ENCODE data around the gene WBP2.
"Not testable (repeated sequence)": the region's sequence is repeated elsewhere in the genome, so short reads cannot be mapped to it uniquely, and the experiment has no call there.

The WBP2 gene

DNA sequence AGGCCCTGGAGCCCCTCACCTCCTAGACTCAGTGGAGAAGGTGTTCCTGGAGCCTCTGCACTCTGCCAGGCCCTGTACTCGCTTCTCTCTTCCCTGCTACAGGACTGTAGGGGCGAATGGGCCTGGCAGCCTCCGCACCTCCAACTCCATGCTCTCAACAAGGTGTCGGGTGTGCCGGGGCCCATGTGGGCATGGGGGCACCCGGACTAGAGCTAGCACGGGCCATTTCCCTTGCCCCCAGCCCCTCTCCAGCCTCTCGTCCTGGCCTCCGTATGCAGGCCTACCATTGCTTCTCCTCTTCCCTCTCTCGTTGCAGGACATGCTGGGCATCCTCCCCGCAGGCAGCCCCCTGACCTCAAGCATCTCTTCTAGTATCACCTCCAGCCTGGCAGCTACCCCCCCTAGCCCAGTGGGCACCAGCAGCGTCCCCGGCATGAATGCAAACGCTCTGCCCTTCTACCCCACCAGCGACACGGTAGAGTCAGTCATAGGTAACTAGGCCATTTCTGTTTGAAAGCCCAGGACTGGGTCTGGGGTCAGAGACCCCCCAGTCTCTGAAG lies 36.7 kb downstream of the WBP2 start:
- no peak for DNase-seq

GRCh38 chr17:75817571-75817970 lies 37.6 kb downstream of the WBP2 start:
- DNase-seq: no peak

GRCh38 chr17:75816693-75817092 lies 38.4 kb downstream of the WBP2 start:
- DNase-seq: no peak

DNA sequence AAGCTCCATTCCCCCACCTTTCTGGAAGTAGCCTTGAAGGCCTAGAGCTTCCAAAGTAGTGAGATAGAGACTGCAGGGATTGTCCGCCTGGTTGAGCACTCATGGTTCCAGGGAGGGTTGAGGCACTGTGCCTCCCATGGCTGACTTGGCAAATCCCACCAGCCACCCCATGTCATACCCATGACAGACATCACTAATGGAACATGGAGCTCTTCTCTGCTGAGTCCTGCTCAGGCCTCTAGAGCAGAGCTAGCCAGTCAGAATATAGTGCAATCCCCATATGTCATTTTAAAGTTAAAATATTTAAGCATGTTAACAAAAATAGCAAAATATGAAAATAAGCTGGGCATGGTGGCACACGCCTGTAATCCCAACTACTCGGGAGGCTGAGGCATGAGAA lies 39.7 kb downstream of the WBP2 start:
- no peak for DNase-seq

DNA sequence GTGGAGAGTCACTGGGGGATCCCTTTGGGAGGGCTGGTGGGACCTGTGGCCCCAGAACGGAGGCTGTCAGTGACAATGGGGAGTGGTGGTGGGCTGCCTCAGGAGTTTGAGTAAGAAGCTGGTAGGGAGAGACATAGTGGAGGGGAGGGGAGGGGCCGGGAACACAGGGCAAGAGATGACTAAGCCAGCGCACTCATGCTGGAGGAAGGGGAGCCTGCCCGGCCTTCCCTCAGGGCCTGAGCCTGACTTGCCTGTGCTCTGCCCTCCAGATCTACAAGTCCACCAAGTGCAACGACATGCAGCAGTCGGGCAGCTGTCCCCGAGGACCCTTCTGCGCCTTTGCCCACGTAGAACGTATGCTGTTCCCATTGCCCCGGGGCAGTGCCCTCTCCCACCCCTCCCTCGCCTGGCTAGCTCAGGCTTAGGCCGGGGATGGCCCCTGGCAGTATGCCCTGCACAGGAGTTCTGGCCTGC lies 40.2 kb downstream of the WBP2 start:
- DNase-seq: no peak

DNA sequence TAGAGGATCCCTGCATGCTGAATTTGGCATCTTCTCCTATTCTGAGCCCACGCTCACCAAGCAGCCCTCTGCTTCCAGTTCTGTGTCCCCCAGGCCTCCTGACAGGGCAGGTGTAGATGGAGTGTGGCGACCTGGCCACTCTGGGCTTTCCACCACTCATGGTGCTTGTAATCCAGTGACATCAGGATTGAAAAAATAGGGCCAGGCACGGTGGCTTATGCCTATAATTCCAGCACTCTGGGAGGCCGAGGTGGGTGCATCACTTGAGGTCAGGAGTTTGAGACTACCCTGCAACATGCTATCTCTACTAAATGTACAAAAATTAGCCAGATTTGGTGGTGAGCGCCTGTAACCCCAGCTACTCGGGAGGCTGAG lies 41.1 kb downstream of the WBP2 start:
- DNase-seq: no peak

DNA sequence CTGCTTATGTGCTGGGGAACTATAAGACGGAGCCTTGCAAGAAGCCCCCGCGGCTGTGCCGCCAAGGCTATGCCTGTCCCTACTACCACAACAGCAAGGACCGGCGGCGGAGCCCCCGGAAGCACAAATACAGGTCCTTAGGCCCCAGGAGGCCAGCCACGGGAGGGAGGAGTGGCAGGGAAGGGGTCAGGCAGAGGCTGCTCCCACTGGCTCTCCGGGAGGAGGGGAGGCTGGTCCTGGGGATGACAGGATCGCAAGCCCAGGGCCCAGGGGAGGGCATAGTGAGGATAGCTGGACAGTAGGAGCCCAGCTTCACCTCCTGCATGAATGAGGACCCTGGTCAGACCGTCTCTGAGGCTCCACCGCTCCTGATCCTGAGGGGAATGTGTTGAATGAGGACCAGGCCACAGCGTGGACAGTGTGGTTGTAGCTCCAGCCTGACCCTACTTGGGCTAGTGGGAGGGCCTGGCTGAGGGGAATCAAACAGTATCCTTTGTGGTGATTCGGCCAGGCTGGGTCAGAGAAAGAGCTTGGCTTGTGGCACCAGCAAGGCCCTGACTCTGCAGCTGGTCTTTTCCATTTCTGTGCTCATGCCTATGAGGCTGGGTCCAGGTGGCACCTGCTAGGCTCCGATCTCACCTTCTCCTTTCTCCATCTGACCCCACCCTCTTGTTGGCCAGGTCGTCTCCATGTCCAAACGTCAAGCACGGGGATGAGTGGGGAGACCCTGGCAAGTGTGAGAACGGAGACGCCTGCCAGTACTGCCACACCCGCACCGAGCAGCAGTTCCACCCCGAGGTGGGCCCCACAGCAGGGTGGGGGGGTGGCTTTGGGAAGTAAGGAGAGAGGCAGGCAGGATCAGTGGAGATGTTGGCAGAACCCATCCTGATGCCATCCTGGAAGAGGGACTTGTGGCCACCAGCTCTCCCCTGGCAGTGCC lies 41.8 kb downstream of the WBP2 start:
- DNase-seq: no peak

DNA sequence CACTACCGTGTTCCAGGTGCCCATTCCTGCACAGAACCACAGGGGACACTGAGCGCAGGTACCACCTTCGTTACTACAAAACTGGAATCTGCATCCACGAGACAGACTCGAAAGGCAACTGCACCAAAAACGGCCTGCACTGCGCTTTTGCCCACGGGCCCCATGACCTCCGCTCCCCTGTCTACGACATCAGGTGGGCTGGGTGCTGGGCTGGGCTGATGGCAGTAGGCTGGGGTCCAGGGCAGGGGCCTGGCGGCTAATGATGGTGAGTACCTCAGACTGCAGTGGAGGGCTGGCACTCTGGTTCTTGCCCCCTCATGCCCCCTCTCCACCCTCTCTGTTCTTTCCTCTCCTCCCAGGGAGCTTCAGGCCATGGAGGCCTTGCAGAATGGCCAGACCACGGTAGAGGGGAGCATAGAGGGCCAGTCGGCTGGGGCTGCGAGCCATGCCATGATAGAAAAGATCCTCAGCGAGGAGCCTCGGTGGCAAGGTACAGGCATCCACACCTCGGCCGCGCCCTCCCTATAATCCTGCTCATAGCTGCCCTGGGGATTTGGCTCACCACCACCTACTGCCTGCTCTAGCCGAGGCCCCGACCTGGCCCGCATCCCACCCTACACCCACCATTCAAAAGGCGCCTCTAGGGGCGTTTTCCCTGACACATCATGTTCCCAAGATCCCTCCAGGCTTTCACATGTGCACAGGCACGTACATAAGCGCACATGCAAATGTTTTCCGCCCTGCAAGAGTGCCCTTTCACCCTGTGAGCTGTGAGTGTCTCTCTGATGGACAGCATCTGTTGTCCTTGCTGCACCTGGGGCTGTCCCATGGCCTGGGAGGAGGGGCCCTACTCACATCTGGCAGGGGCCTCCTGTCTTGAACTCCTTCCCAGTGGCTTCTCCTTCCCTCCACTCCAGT lies 42.8 kb downstream of the WBP2 start:
- no peak for DNase-seq

- DNase-seq: no peak
Measured at GRCh38 chr17:75811174-75811573, 44.0 kb downstream of the WBP2 start.

- not testable (repeated sequence) for DNase-seq
Measured at GRCh38 chr17:75810756-75811155, 44.4 kb downstream of the WBP2 start.

DNA sequence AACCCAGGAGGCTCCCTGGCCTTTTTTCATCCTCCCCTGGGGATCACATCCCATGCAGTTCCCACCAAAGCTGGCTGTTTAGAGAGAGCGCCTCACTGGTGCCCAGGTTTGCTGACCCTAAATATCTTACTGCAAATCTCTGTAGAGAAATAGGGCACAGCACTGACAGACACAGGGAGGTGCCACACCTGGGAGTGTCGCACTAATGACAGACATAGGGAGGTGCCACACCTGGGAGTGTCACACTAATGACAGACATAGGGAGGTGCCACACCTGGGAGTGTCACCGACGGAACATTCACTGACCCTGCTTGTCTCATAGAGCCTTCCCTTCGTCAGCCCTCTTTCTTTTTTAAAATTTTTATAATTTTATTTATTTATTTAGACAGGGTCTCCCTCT lies 44.9 kb downstream of the WBP2 start:
- DNase-seq: no peak

- no peak for DNase-seq
Measured at GRCh38 chr17:75809631-75810111, 45.5 kb downstream of the WBP2 start.

GRCh38 chr17:75808905-75809621 lies 46.1 kb downstream of the WBP2 start:
- DNase-seq: no peak

GRCh38 chr17:75808549-75808904 lies 46.6 kb downstream of the WBP2 start:
- no peak for DNase-seq

DNA sequence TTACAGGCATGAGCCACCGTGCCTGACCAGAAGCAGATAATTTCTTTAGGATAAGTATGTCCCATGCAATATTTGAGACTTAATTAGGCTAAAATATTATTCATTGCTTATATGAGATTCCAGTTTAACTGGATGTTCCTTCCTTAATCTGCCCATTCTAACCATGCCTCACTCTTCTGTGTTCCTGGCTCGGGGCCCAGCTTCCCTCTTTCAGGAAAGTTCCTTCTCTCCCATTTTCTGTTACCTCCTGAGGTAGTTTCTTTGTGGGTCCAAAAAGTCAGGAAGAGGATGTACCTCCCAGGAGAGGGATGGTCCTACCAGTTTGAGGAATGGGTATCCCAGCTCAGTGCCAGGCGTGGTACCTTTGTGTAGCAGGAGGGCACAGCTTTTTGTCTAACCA lies 47.3 kb downstream of the WBP2 start:
- DNase-seq: no peak

DNA sequence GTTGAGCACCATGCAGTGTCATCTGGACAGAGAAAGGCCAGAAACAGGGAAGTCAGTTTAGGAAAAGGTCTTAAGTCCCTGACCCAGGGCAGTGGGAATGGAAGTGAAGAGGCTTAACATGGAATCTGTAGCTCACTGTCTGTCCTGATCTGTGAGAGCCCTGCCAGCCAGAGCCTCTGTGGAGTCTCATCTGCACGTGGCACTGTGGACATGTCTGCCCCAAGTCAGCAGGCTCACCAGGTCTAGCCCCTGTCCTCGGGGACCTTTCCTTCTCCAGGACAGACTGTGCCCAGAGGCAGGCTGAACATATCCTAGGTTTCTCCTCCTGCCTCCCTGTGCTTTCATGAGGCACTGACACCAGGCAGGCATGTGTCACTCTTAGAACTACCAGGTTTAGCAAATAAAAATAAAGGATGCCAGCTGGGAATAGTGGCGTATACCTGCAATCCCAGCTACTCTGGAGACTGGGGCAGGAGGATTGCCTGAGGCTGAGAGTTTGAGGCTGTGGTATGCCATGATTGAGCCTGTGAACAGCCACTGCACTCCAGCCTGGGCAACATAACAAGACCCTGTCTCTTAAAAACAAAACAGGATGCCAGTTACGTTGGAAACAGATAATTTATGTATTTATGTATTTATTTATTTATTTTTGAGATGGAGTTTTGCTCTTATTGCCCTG lies 48.2 kb downstream of the WBP2 start:
- no peak for DNase-seq

DNA sequence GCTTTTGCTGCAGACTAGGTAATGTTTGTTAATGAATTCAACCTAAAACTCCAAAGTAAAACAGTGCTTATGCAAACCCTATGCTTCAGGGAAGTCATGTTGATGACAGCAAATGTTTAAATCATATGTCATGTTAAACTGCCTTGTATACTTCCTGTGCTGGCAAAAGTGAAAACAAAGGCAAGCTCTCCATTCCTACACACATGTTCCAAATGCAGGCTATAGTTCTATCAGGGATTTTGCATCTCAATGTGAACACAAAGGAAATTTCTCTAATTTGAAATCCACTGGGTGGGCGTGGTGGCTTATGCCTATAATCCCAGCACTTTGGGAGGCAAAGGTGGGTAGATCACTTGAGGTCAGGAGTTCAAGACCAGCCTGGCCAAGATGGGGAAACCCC lies 51.3 kb downstream of the WBP2 start:
- no peak for DNase-seq

DNA sequence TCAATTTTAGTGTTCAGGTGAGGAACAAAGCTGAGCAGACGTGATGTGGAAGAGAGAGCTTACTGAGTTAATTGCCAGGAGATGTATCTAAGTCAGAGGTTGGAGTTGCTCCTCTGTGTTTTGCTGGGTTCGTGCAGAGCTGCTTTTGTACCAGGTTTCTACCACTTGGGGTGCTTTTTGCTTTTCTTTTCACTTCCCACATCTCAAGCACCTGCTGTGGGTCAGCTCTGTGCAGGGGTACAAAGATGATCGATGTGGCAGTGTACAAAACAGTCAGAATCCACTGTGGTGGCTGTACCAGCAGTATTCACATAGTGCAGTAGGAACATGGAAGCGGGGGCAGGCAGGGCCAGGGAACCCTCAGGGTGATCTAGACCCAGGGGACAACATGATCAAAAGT lies 55.7 kb downstream of the WBP2 start:
- DNase-seq: no peak

- DNase-seq: no peak
Measured at GRCh38 chr17:75795820-75796607, 59.1 kb downstream of the WBP2 start.

Data from amygdala (tissue), 56 donors.